GM18508 (cell line): Measurements from ENCODE around the gene ANKRD29.
"Not testable (repeated sequence)": the region's sequence is repeated elsewhere in the genome, so short reads cannot be mapped to it uniquely, and the experiment has no call there.

Experiments used
- ATAC-seq: cut with Tn5 transposase; IDR thresholded peaks from one replicate; pipeline ENCODE4 v1.9.1; 2021; ENCODE audit warnings: moderate number of reproducible peaks; ENCODE audit not compliant: insufficient read depth, unreplicated experiment

The ANKRD29 gene

DNA sequence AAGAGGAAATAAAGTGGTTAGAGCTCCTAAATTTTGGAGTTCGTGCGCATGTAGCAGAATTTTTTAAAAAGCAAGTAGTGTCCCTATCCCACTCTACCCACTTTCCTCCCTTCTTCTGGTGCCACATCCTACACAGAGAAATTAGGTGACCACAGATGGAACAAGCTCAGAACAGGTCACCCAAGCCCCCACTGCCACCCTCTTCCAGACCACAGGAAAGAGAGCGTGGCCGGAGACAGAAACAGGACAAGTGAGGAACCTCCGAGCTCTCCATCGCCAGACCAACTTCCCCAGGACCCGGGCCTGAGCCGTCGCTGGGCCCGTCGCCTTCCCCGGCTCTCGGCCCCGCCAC lies 76.8 kb downstream of the ANKRD29 start:
- ATAC-seq, result no peak

GRCh38 chr18:23585007-23585871 lies 77.5 kb downstream of the ANKRD29 start:
- no peak for ATAC-seq

DNA sequence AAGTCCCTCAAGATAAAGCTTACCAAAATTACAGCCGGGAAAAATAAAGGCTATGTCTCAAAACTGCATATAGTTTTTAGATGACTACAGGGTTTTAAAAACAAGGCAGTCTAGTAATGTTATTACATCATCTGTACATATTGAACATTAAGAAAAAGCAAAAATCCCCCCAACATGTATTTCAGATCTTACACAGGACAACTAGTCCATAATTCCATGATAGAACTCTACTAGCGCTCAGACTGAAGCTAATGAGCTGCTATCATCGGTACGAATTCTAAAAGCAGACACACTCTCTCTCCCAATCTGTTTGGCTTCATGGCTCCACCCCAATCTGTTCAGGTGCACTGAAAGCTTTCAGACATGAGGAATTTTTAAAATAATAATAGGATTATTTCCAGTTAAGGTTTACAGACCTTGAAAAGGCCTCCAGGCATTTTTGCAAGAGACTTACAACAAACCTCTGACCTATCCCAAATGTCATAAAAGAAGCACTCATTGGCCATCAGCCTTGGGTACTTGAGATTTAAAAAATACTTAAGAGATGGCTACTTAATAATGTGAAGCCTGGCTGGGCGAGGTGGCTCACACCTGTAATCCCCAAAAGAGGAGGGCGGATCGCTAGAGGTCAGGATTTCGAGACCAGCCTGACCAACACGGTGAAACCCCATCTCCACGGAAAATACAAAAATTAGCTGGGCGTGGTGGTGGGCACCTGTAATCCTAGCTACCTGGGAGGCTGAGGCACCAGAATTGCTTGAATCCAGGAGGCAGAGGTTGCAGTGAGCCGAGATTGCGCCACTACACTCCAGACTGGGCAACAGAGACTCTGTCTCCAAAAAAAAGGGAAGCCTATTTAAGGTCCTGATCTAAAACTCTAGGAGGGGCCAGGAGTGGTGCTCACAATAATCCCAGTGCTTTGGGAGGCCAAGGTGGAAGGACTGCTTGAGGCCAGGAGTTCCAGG lies 78.4 kb downstream of the ANKRD29 start:
- no peak for ATAC-seq

GRCh38 chr18:23583071-23583865 lies 79.4 kb downstream of the ANKRD29 start:
- no peak for ATAC-seq

DNA sequence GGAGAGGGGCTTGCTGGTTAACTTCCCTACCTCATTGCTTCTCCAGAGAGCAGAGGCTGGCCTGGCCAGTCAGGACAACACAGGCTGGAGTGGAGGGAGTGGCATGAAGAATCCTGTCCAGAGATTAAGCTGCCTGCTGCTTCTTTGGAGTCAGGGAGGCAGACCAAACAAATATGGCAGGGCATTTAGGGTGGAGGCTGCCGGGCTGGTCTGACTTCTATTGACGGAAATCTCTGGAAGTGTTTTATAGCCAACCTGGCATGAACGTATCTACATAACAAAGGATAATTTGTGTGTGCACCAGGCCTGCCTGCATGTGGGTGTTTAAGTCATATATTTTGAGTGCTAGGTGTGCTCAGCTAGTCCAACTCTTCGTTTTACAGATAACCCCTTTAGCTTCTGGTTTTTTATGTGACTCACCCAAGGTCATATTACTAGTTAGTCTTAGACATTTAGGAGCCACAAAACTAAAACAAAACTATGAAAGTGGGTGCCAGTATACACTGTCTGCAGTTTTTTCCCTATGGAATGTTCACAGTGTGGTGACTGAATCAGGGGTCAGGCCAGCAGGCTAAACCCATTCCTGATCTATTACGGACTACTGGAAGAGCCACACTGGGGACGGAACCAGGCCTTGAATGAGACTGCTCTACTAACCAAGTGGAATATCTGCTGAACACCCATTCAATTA lies 81.9 kb downstream of the ANKRD29 start:
- no peak for ATAC-seq

GRCh38 chr18:23578891-23579653 lies 83.6 kb downstream of the ANKRD29 start:
- ATAC-seq, result no peak

GRCh38 chr18:23578067-23578701 lies 84.5 kb downstream of the ANKRD29 start:
- ATAC-seq, result no peak

- not testable (repeated sequence) for ATAC-seq
These were observed 85.2 kb downstream of the ANKRD29 start for GRCh38 chr18:23577521-23577920.

- ATAC-seq, result no peak
These were observed 87.4 kb downstream of the ANKRD29 start for GRCh38 chr18:23575309-23575651.

DNA sequence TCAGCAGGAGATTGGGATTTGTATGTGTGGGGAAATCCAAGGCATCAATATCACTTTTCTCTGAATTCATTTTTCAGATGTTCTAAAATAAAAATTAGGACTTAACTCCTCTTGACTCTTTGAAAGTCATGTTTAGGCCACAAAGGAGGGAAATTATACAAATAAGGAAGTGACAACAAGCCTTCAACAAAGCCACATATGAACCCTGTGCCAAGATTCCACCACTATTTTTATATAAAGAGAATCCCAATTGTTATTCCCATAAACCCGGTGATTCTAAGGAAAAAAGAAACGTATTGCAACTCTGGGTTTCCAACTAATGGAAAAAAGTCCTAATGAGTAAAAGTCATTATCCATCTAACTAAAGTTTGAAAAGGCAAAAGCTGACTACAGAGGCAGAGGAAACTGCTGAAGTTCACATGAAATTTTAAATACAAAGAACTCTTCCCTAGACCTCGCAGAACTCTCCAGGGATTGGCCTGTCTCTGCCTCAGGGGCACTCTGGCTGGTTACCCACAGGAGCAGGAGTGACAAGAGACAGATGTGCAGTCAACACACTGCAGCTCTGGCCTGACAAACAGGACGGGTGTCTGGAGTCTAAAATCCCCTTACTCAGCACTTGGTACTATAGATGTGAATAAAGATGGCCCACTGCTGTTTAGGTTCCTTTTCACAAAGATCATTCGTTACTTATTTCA lies 88.0 kb downstream of the ANKRD29 start:
- no peak for ATAC-seq

GRCh38 chr18:23573626-23574431 lies 88.9 kb downstream of the ANKRD29 start:
- no peak for ATAC-seq

DNA sequence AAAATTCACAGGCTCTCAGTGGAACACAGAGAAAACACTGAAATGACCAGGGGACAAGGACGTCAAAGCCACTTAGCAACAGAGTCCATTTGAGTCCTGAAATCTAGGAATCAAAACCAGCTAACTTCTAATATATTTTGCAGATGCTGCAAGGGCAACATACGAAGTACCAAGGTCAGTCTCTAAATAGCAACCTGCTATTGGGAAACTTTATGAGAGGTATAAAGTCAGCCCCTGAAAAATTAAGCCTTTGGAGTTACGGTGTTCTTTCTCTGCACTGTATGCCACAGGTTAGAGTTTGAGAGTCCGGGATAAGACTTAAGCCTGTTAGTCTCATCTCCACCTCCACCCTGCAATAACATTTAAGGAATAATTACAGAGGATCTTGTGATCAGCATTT lies 89.7 kb downstream of the ANKRD29 start:
- no peak for ATAC-seq

- no peak for ATAC-seq
These were observed 90.1 kb downstream of the ANKRD29 start for GRCh38 chr18:23572570-23572969.

DNA sequence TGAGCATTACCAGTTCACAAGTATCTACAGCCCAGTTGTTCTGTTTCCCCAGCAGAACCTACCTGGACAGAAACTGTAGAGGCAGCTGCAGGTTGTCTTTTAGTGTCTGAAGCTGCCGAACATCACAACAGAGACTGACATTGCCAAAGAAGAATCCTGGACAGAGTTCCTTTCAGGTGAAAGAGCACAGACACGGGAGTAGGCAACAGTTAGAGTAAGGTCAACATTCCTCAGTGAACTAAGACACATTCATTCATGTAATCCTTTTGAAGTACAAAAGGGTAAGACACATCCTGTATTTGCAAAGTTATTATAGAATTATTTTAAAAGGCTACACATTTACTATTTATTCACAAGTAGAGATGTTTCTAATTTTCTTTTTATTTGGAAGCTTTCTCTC lies 90.7 kb downstream of the ANKRD29 start:
- no peak for ATAC-seq

- no peak for ATAC-seq
These were observed 91.7 kb downstream of the ANKRD29 start for GRCh38 chr18:23570912-23571504.

DNA sequence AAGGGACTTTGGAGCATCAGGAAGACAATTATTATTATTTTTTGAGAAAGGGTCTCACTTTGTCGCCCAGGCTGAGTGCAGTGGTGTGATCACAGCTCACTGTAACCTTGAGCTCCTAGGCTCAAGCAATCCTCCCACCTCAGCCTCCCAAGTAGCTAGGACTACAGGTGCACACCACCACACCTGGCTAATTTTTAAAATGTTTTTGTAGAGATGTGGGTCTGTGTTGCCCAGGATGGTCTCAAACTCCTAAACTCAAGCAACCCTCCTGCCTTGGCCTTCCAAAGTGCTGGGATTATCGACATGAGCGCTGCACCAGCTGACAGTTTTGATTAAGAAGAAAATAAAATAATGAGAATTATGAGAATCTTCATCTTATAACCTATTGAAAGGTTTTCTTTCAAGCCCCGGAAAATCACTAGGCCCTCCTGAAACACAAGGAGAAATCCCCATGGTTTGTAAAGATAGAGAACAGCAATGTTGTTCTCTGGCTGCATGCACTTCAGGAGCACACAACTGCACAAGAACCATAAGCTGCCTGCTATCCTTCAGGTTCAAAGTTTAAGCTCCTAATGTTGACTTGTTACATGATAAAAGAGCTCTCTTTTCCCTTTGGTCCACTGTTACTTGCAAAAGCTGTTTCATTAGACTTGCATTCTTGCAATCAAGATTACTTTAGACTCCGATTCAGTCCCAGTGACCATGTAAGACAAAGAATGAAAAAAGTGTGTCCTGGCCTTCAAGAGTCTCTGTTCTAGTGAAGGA lies 93.2 kb downstream of the ANKRD29 start:
- ATAC-seq, result no peak
